GM10266 (cell line): ENCODE results near the gene FAM180B.

Source experiments
- DNase-seq: peaks from one replicate; pipeline ENCODE4 v3.0.0; 2012; ENCODE audit errors: extremely low spot score
- TF ChIP-seq, protein P1 (sequence below): IDR thresholded peaks from 2 replicates; pipeline ENCODE4 v1.5.1; 2012; ENCODE audit warnings: mild to moderate bottlenecking, low read depth; ENCODE audit not compliant: control insufficient read depth, insufficient read depth; ENCODE audit errors: missing control alignments

The FAM180B gene

DNA sequence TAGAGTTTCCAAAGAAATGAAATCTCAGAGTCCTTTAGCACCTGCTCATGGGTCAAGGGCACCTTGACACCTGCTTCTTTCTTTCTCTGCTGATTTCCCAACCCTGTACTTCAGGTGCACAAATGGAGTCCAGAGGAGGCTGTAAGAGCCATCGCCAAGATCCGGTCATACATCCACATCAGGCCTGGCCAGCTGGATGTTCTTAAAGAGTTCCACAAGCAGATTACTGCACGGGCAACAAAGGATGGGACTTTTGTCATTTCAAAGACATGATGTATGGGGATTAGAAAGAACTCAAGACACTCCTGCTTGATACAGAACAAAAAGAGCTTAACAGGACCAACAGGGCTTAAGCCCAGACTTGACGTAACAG is 15.1 kb upstream of the FAM180B start:
- TF ChIP-seq, protein P1, sequence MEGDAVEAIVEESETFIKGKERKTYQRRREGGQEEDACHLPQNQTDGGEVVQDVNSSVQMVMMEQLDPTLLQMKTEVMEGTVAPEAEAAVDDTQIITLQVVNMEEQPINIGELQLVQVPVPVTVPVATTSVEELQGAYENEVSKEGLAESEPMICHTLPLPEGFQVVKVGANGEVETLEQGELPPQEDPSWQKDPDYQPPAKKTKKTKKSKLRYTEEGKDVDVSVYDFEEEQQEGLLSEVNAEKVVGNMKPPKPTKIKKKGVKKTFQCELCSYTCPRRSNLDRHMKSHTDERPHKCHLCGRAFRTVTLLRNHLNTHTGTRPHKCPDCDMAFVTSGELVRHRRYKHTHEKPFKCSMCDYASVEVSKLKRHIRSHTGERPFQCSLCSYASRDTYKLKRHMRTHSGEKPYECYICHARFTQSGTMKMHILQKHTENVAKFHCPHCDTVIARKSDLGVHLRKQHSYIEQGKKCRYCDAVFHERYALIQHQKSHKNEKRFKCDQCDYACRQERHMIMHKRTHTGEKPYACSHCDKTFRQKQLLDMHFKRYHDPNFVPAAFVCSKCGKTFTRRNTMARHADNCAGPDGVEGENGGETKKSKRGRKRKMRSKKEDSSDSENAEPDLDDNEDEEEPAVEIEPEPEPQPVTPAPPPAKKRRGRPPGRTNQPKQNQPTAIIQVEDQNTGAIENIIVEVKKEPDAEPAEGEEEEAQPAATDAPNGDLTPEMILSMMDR = no peak
- DNase-seq = no peak

DNA sequence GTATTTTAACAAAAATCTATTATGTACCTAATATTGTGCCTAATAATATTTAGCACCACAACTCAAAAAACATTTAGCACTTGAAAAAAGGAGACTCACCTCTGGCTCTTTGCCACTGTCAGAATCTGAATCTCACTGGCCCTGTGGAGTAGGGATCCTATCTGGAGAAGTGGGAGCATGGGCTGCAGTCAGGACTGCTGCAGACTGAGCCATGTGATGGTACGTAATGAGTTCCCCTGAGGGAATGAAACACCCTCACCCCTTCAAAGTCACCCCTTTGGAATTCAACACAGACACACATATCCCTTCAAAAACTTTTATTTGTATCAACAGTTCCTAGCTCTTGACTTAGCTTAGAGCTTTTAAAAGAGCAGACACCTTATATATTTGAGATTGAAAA is 14.6 kb upstream of the FAM180B start:
- DNase-seq = peak; percentile 1
- TF ChIP-seq, protein P1 = no peak

DNA sequence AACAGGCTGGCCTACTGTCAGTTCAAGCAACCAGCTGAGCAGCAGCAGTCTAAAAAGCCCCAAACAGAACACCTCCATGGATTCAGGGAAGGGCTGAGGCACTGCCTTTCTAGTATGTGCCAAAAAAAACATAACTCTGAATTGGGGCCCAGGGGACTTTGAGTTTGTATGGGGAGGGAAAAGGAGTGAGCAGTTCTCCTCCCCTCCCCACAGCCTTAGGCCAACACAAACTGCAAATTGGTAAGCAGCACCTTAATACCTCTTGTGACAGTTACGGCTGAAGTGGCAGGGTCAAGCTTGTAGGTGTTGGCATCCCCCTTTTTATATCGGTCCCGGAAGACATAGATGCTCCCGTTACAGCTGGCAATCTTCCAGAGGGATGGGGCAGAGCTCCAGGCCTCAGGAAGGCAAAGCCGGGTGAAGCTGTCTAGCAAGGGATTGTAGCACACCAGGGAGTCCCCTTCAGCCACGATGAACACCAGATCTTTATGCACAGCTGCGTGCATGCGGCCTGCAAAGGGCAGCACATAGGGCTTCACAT is 13.7 kb upstream of the FAM180B start:
- TF ChIP-seq, protein P1 = no peak
- no peak for DNase-seq

DNA sequence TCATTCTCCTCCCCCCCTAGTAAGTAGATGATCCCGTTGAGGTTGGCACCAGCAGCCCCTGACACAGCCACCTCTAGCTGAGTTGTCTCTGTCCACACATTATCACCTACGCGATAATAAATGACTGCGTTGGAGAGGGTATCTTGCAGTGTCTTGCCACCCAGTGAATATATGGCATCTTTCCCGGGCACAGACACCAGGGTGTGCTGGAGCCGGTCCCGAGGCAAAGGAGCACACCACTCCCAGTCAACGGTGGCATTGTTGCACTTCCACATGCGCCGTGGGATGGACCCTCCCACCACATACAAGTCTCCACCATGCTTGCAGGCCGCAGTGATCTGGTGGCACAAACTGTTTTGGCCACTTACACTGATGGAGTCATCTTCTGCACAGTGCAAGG is 13.2 kb upstream of the FAM180B start:
- no peak for DNase-seq
- TF ChIP-seq, protein P1 = no peak

DNA sequence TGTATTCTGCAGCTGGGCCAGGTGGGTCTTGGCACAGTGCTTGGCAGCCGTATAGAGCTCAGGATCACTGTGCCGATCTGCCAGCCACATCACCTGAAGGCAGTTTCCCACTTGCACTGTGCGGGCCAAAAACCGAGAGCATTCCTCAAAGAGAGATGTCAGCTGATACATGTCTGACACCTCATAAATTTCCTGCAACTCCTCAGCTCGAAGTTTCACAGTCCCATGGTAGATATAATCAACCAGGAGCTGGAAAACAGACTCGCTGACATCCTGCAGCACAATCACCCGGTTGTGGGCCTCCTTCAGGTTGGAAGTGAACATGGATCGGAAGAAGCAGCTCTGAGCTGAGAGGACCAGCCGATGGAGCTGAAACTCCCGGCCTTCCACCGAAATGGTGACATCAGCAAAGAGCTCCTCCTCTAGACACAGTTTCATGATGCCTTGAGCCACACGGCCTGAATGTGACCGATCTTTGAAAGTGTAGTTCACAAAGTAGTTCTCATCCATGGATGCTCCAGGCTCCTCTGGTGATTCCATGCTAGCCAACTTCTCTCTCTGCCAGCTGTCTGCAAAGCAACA is 8.9 kb upstream of the FAM180B start:
- TF ChIP-seq, protein P1 = no peak
- no peak for DNase-seq

DNA sequence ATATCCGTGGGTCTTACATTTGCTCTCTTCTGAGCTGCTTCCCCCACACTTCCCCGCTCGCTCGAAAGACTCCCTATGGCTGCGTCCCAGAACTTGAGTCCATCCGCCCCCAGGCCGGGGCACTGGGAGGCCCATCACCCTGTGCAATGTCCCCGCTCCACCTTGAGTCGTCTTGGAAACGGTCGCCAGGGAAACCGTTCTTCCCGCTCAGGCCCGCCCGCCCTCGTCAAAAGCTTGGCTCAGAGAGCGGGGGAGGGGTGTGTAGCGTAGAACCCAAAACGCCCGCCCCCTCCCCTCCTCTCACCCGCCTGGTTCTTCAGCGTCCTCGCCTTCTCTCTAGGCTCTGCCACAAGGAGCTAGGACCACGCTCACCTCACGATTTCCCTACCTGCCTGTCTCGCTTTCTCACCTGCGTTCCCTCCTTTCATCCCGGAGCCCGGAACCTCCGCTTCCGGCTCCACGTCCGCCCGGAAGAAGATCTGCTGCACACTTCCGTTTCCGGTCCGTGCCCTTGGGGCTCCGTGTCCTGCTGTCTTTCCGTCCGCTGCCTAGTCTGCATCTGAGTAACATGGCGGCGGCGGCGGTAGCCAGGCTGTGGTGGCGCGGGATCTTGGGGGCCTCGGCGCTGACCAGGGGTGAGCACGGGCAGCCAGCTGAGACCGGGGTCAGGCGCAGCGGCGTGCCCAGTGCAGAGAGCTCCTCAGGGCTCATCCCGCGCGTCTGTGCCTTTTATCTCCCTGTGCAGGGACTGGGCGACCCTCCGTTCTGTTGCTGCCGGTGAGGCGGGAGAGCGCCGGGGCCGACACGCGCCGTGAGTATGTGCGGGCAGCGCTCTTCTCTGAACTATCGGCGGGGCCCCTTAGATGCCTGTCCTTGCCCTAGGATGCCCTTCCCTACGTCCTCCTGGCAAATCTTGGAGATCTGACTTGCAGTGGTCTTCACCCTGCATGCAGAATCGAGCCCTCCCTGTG is 7.7 kb upstream of the FAM180B start, which contains the start of the genes KBTBD4 and NDUFS3:
TSS of gene KBTBD4 (minus strand) at position 447 of the 971 bp plus-strand sequence. CDS start at position 428, 19 bp downstream.
TSS of gene NDUFS3 (plus strand) at position 551 of the 971 bp plus-strand sequence. CDS start at position 569, 18 bp downstream.
- TF ChIP-seq, protein P1 = no peak
- DNase-seq = peak; percentile 89
